22Rv1 (cell line): ENCODE data around the gene UBN2.

Experiments
- H3K27ac ChIP-seq: fragments of 450-650 bp; 2 replicates; pipeline ENCODE4 v1.5.1; 2017
- ZFX ChIP-seq: fragments of 450-650 bp; IDR thresholded peaks from 2 replicates; pipeline ENCODE4 v1.6.1; 2017; ENCODE audit warnings: antibody characterized with exemption, borderline replicate concordance
- TF ChIP-seq, protein P1 (sequence below): fragments of 450-650 bp; IDR thresholded peaks from 2 replicates; pipeline ENCODE4 v1.5.1; 2017; ENCODE audit warnings: mild to moderate bottlenecking

The UBN2 gene

DNA sequence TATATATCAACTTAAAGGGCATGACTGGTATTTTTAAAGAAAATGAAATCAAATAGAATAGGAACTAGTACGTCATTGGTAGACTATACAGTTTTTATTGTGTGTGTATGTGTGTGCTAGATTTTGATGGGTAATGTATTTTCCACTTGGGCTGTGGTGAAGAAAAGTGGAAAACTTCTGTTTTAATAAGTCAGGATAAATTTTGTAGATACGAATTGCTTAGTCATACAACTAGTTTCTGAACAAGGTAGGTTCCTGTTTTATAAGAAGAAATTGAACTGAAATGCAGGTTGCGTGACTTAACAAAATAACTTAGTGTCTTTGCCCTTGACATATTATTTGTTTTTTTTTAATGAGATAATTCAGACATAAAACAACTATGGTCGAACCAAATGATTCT, 24.3 kb downstream of the UBN2 start:
- H3K27ac ChIP-seq: no peak overlapping the region
- TF ChIP-seq, protein P1, sequence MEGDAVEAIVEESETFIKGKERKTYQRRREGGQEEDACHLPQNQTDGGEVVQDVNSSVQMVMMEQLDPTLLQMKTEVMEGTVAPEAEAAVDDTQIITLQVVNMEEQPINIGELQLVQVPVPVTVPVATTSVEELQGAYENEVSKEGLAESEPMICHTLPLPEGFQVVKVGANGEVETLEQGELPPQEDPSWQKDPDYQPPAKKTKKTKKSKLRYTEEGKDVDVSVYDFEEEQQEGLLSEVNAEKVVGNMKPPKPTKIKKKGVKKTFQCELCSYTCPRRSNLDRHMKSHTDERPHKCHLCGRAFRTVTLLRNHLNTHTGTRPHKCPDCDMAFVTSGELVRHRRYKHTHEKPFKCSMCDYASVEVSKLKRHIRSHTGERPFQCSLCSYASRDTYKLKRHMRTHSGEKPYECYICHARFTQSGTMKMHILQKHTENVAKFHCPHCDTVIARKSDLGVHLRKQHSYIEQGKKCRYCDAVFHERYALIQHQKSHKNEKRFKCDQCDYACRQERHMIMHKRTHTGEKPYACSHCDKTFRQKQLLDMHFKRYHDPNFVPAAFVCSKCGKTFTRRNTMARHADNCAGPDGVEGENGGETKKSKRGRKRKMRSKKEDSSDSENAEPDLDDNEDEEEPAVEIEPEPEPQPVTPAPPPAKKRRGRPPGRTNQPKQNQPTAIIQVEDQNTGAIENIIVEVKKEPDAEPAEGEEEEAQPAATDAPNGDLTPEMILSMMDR: no peak
- no peak for TF ChIP-seq ZFX

DNA sequence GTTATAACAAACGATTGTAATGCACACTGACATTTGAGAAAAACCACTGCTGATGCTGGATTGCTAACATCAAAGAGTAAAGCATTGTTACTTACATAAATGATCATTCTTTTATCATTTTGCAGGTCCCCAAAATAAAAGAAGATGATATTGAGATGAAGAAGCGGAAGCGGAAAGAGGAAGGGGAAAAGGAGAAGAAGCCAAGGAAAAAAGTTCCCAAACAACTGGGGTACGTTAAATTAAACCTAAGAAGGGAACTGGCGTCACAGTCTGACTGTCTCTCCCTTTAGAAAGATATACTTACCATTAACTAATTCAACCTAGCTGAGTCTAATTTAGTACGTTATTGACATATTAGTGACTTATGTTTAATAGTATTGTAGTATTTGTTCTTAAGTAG, 28.1 kb downstream of the UBN2 start:
- TF ChIP-seq, protein P1: no peak
- TF ChIP-seq ZFX: no peak
- no peak overlapping the region for H3K27ac ChIP-seq

DNA sequence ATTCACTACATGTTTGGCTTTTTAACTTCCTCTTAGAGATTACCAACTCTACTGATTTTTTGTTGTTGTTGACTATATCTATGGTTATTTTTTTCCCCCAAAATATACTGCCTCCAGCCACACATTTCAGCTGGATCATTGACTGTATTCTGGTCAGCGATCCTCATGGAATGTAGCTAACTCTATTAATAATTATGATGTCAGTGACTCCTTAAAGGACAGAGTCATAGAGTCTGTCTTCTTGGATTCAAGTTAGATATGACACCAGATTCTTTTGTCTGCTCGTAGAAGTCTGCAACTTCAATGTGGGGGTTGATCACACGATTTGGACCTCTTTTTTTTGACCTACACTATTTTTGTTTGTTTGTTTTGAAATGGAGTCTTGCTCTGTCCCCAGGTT, 33.2 kb downstream of the UBN2 start:
- TF ChIP-seq, protein P1: no peak
- TF ChIP-seq ZFX: no peak
- H3K27ac ChIP-seq: no peak overlapping the region

DNA sequence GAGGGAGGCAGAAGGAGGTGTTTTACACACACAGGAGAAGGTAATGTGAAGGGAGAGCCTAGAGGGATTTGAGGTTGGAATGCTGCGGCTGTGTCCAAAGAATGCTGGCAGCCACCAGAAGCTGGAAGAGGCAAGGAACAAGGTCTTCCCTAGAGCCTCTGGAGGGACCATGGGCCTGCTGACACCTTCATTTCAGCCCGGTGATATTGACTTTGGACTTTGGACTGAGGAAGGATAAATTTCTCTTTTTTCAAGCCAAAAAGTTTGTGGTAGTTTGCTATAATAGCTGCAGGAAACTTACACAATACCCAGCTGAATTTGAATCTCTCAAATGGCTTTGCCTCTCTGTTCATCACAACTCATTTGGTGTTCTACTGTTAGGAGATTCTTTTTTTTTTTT, 34.6 kb downstream of the UBN2 start:
- no peak overlapping the region for H3K27ac ChIP-seq
- TF ChIP-seq, protein P1: no peak
- no peak for TF ChIP-seq ZFX

DNA sequence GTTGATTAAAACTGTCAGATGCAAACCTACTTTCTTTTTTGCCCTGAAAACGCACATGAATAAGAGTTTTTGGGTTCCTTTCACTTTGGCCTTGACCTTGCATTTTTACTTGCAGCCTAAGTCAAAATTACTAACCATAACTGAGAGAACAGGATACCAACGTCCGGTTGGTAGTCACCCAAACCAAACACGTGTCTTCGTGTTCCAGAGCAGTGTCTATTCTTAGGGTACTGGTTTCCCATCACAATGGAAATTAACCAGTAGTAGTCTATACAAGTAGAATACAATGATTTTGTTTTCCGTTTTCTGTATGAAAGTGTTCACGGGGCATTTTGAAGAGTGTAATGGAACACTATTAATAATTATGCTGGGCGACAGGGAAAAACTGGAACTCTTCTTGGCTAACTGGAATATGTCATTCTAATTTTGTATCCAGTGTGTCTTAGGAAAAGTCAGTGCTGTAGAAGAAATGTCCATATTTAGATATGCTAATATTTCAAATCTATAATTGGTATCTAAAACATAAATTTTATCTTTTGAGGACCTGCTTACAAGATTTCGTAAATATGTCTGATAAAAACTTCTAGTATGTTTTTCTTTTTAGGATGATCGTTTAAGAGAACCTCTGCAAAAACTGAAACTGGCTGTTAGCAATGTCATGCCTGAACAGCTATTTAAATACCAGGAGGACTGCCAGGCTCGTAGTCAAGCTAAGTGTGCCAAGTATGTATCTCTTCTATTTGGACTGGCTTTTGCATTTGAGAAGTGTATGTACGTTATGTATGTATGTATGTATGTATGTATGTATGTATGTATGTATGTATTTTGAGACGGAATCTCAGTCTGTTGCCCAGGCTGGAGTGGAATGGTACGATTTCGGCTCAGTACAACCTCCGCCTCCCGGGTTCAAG, 40.9 kb downstream of the UBN2 start:
- TF ChIP-seq ZFX: no peak
- TF ChIP-seq, protein P1: no peak
- H3K27ac ChIP-seq: no peak overlapping the region

DNA sequence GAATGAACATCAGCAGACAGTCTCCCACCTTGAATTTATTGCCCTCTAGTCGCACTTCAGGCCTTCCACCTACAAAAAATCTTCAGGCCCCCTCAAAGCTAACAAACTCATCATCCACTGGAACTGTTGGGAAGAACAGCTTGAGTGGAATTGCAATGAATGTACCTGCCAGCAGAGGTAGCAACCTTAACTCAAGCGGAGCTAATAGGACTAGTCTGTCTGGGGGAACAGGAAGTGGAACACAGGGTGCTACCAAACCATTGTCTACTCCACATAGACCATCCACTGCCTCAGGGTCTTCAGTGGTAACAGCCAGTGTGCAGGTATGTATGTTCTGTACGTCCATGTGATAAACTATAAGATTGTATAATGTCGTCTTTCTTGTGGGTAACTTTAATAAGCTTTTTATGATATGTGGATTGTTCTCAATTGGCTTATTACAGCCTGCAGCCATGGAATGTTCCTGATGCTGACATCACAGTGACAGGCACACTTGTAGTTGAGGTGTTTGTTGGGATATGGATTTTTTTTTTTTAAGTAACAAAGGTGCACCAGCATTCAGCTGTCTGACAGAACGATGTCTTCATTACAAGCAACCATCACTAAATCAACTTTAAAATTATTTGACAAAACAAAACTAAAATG, 53.3 kb downstream of the UBN2 start:
- no peak overlapping the region for H3K27ac ChIP-seq
- TF ChIP-seq, protein P1: no peak
- no peak for TF ChIP-seq ZFX

DNA sequence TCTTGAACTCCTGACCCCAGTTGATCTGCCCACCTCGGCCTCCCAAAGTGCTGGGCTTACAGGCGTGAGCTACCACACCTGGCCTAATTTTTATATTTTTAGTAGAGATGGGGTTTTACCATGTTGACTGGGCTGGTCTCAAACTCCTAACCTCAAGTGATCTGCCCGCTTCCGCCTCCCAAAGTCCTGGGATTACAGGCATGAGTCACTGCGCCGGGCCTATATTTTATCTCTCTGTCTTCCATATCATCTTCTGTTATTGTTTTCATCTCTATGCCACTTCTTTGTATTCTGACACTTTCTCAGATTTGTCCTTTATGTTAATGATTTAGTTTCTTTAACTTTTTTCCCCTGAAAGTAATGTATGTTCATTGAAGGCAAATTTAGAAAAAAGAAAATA, 55.1 kb downstream of the UBN2 start:
- H3K27ac ChIP-seq: no peak overlapping the region
- TF ChIP-seq, protein P1: no peak
- TF ChIP-seq ZFX: no peak
